ENCODE measurements around the gene COPB1.

- no peak for TF ChIP-seq CTCF (IDR thresholded peaks at IDR 0.05)
- TF ChIP-seq POLR2A (IDR thresholded peaks at IDR 0.05): no peak
- peak in 1 of 3 donors; percentile 38 for TF ChIP-seq POLR2AphosphoS5 (IDR thresholded peaks at IDR 0.05)
Measured at GRCh38 chr11:14422052-14422813, 77.4 kb downstream of the COPB1 start.
